Esophagus squamous epithelium (tissue), 5 donors: ENCODE data around the gene ZCCHC18. TPM values are rescaled to one million over a fixed set of nuclear protein-coding genes. Genes with fewer than 3 reads are reported as not detected.
"Not testable (repeated sequence)": the region's sequence is repeated elsewhere in the genome, so short reads cannot be mapped to it uniquely, and the experiment has no call there.

ENCODE experiments used
- DNase-seq: peaks from one replicate; lab custom pipeline; 2025; lab: John Stamatoyannopoulos, UW
- H3K27ac ChIP-seq, 4 donors: fragments of 200-600 bp; sonication (generic); one replicate each; pipeline ENCODE4 v1.5.1; 2016 to 2019; ENCODE audit warnings: mild to moderate bottlenecking in 1 of 4
- H3K27me3 ChIP-seq, 4 donors: fragments of 200-600 bp; sonication (generic); 1 replicate in 3 of 4; 2 replicates in 1 of 4; pipeline versions ENCODE4 v1.5.1 to v1.6.0; 2017 to 2021; ENCODE audit warnings: antibody characterized with exemption in 1 of 4
- H3K36me3 ChIP-seq, 3 donors: fragments of 200-600 bp; sonication (generic); one replicate each; pipeline ENCODE4 v1.5.1; 2016 to 2019
- H3K4me1 ChIP-seq, 3 donors: fragments of 200-600 bp; sonication (generic); one replicate each; pipeline ENCODE4 v1.5.1; 2017 to 2019
- H3K4me3 ChIP-seq, 4 donors: fragments of 200-600 bp; sonication (generic); 1 replicate in 3 of 4; 2 replicates in 1 of 4; pipeline ENCODE4 v1.5.1; 2016 to 2019; ENCODE audit warnings: mild to moderate bottlenecking in 2 of 4, moderate library complexity in 1 of 4
- H3K9me3 ChIP-seq, 3 donors: fragments of 200-600 bp; sonication (generic); one replicate each; pipeline ENCODE4 v1.5.1; 2016 to 2019
- CTCF ChIP-seq, 6 experiments: fragments of 450-650 bp in 4 of 6; fragments of 200-600 bp in 2 of 6; sonication (generic) in 2 of 6; IDR thresholded peaks; one replicate each; pipeline ENCODE4 v1.5.1; 2016 to 2019; ENCODE audit warnings: antibody characterized with exemption in 6 of 6, mild to moderate bottlenecking in 4 of 6, moderate library complexity in 4 of 6
- POLR2A ChIP-seq, 4 donors: fragments of 450-650 bp; IDR thresholded peaks; one replicate each; pipeline ENCODE4 v1.6.1; 2017; ENCODE audit warnings: antibody characterized with exemption in 4 of 4, mild to moderate bottlenecking in 4 of 4, moderate library complexity in 3 of 4
- WGBS, 2 donors: methylation state at CpG; one replicate each; pipeline ENCODE4 v1.1.5; 2018; 5-methylcytosine and 5-hydroxymethylcytosine counted together
- intact Hi-C: fragments of 100-400 bp; cut with DNase I; formaldehyde crosslinking; loops from one replicate; pipeline ENCODE4 v1.15.0; 2022
- total RNA-seq, 4 donors: library from RNA; depleted of rRNA; stranded (reverse); fragments of >200 nt; gene quantifications; one replicate each; pipeline ENCODE4 v1.1.0, GENCODE V29; 2016
- donor health status: DM: yes; HTN: yes; CAD: no.

Gene ZCCHC18
- total RNA-seq, 4 donors from 2014 or later = 0.22 to 2.3 (median 0.73) TPM; not detected in 1

DNA sequence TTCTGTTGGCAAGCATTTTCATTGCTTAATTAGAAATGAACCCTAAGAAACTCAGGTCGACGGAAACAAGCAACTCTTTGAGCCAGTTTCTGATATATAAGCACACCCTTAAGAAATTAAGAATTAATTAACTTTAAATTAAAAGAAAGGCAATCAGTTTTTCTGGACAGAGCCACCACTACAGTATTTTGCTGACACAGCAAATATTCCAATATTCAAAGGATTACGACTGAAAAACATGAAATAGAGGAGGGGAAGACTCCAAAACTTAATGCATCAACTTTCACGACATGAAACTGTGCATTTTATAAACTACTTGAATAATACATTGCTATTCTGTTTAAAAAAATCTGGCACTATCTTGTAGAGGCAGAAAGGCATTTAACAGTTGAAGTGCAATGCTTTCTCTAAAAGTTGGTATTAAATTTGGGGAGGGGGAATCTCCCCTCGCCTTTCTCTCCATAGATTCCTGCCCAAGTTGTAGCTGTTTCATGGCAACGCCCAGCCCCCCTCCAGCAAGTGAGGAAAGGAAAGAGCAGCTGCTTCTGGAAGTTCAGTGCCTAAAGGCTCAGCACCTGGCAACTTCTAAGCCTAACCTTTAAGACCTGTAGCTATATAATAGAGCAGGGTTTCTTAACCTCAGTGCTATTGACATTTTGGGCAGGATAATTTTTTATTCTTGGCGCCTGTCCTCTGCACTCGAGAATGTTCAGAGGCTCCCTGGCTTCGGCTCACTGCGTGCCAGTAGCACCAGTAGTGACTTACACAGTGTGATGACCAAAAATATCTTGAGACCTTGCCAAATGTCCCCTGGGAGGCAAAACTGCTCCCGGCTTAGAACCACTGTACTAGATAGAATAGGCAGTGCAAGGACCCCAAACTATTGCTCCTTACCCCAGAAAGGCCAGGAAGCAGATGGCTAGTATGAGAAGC lies 6.7 kb upstream of the ZCCHC18 start:
- H3K36me3 ChIP-seq = no peaks in the 10 kb centered on the region
- no peak for DNase-seq
- 57 to 74% methylated on average over 5 to 6 of the region's 11 CpGs for WGBS, 2 donors
- H3K27ac ChIP-seq = no peak overlapping the region
- intact Hi-C loops = no loop called here
- H3K9me3 ChIP-seq = no peaks in the 10 kb centered on the region
- H3K4me3 ChIP-seq = no peak overlapping the region
- H3K27me3 ChIP-seq = no peaks in the 10 kb centered on the region
- no peaks in the 10 kb centered on the region for H3K4me1 ChIP-seq
- TF ChIP-seq CTCF (IDR thresholded peaks at IDR 0.05) = no peak
- no peak for TF ChIP-seq POLR2A (IDR thresholded peaks at IDR 0.05)

- no peak for DNase-seq
- TF ChIP-seq POLR2A (IDR thresholded peaks at IDR 0.05) (no peak), CTCF (IDR thresholded peaks at IDR 0.05) (no peak)
- H3K4me1 ChIP-seq = peaks cover 0 to 21% (median 0%) of the 10 kb centered on the region in 3 donors
- H3K27ac ChIP-seq = no peak overlapping the region
- intact Hi-C loops = no loop called here
- 83 to 90% methylated on average over 1 of the region's 1 CpG for WGBS, 2 donors
- peaks cover 0 to 17% (median 0%) of the 10 kb centered on the region in 4 donors for H3K27me3 ChIP-seq
- no peaks in the 10 kb centered on the region for H3K9me3 ChIP-seq
- no peak overlapping the region for H3K4me3 ChIP-seq
- no peaks in the 10 kb centered on the region for H3K36me3 ChIP-seq
Observed at GRCh38 chrX:104108955-104109354, 3.4 kb upstream of the ZCCHC18 start.

- H3K4me3 ChIP-seq, DNase-seq, H3K27ac ChIP-seq, H3K36me3 ChIP-seq, intact Hi-C loops, H3K9me3 ChIP-seq: not testable (repeated sequence)
- Histone ChIP-seq H3K27me3 (peaks cover 0 to 17% (median 0%) of the 10 kb centered on the region in 4 donors), H3K4me1 (peaks cover 0 to 21% (median 0%) of the 10 kb centered on the region in 3 donors)
- 37 to 73% methylated on average over 4 to 6 of the region's 6 CpGs for WGBS, 2 donors
Observed at GRCh38 chrX:104110491-104111240, 1.7 kb upstream of the ZCCHC18 start.

- intact Hi-C loops = no loop called here
- Histone ChIP-seq H3K27me3 (peaks cover 0 to 17% (median 1%) of the 10 kb centered on the region in 4 donors), H3K4me3 (peak overlapping the region; percentile 38 to 74 (median 56)), H3K4me1 (peaks cover 0 to 21% (median 0%) of the 10 kb centered on the region in 3 donors), H3K27ac (peak overlapping the region in 3 of 4 donors; percentile 73 to 84 (median 79)), H3K9me3 (no peaks in the 10 kb centered on the region), H3K36me3 (no peaks in the 10 kb centered on the region)
- no peak for DNase-seq
- WGBS, 2 donors = 6 to 28% methylated on average over 8 to 23 of the region's 24 CpGs
- TF ChIP-seq POLR2A (IDR thresholded peaks at IDR 0.05) = no peak
- peak in 5 of 6 experiments; percentile 27 to 44 (median 33) for TF ChIP-seq CTCF (IDR thresholded peaks at IDR 0.05)
Observed at GRCh38 chrX:104113222-104113965, 1.1 kb downstream of the ZCCHC18 start.

- intact Hi-C loops = no loop called here
- Histone ChIP-seq H3K27me3 (peaks cover 0 to 3% (median 1%) of the 10 kb centered on the region in 4 donors), H3K9me3 (no peaks in the 10 kb centered on the region), H3K36me3 (no peaks in the 10 kb centered on the region), H3K4me1 (peaks cover 0 to 10% (median 0%) of the 10 kb centered on the region in 3 donors), H3K27ac (no peak overlapping the region), H3K4me3 (no peak overlapping the region)
- no peak for TF ChIP-seq CTCF (IDR thresholded peaks at IDR 0.05)
- no peak for TF ChIP-seq POLR2A (IDR thresholded peaks at IDR 0.05)
- no peak for DNase-seq
Observed at GRCh38 chrX:104117759-104118158, 5.4 kb downstream of the ZCCHC18 start.
